ENCODE results near the gene CST9L.

DNA sequence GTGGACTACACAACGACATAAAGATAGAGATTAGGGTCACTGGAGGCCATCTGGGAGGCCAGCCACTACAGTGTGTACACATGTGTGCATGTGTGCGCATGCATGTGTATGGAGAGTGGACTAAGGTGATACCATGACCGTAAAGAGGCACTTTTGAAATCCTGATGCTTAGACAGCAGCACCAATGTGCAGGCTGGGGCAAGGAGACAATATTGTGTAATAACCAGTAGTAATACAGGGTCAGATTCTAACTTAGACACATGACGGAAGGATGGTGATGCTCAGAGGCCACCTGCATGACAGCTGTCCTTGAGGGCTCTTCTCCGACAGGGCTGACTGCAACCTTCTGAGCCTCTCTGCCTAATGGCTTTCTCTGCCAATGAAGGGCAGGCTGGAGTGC lies 25.5 kb downstream of the CST9L start:
- TF ChIP-seq, protein P1, sequence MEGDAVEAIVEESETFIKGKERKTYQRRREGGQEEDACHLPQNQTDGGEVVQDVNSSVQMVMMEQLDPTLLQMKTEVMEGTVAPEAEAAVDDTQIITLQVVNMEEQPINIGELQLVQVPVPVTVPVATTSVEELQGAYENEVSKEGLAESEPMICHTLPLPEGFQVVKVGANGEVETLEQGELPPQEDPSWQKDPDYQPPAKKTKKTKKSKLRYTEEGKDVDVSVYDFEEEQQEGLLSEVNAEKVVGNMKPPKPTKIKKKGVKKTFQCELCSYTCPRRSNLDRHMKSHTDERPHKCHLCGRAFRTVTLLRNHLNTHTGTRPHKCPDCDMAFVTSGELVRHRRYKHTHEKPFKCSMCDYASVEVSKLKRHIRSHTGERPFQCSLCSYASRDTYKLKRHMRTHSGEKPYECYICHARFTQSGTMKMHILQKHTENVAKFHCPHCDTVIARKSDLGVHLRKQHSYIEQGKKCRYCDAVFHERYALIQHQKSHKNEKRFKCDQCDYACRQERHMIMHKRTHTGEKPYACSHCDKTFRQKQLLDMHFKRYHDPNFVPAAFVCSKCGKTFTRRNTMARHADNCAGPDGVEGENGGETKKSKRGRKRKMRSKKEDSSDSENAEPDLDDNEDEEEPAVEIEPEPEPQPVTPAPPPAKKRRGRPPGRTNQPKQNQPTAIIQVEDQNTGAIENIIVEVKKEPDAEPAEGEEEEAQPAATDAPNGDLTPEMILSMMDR (IDR thresholded peaks at IDR 0.05): no peak
- TF ChIP-seq POLR2A (IDR thresholded peaks at IDR 0.05): no peak
